Fibroblast of lung (primary cell): Measurements from ENCODE around the gene HPS5. TPM values are rescaled to one million over a fixed set of nuclear protein-coding genes. Genes with fewer than 3 reads are reported as not detected.
"Not testable (repeated sequence)": the region's sequence is repeated elsewhere in the genome, so short reads cannot be mapped to it uniquely, and the experiment has no call there.

Experiments
- DNase-seq, 2 donors: peaks; one replicate each; pipeline versions ENCODE4 v3.0.0 to v3.0.0-alpha.2; 2010; ENCODE audit warnings: low read depth in 2 of 2
- H2AFZ ChIP-seq: 2 replicates; pipeline ENCODE4 v1.5.1; 2012; ENCODE audit warnings: low read length, control low read depth, inconsistent platforms
- H3K27ac ChIP-seq: 2 replicates; pipeline ENCODE4 v1.5.1; 2011; ENCODE audit warnings: low read length, control low read depth; ENCODE audit not compliant: insufficient read depth
- H3K27me3 ChIP-seq: 2 replicates; pipeline ENCODE4 v1.5.1; 2011; ENCODE audit warnings: mild to moderate bottlenecking, low read length; ENCODE audit not compliant: control insufficient read depth, insufficient read depth
- H3K36me3 ChIP-seq: 2 replicates; pipeline ENCODE4 v1.5.1; 2011; ENCODE audit warnings: low read length; ENCODE audit not compliant: control insufficient read depth, insufficient read depth
- H3K4me1 ChIP-seq: 2 replicates; pipeline ENCODE4 v1.5.1; 2011; ENCODE audit warnings: low read length; ENCODE audit not compliant: control insufficient read depth, insufficient read depth; ENCODE audit errors: extremely low read depth
- H3K4me2 ChIP-seq: 2 replicates; pipeline ENCODE4 v1.5.1; 2011; ENCODE audit warnings: low read length, control low read depth; ENCODE audit not compliant: insufficient read depth; ENCODE audit errors: extremely low read depth
- H3K4me3 ChIP-seq, 4 experiments: fragments of 200-600 bp in 1 of 4; sonication (generic) in 1 of 4; replicated peaks in 1 of 4; 2 replicates each; pipeline ENCODE4 v1.5.1; 2011 to 2016; ENCODE audit warnings: low read length in 4 of 4, low read depth in 3 of 4, mild to moderate bottlenecking in 3 of 4, control low read depth in 2 of 4, inconsistent platforms in 1 of 4, mixed read lengths in 1 of 4; ENCODE audit not compliant: insufficient read depth in 1 of 4; ENCODE audit errors: control extremely low read depth in 1 of 4
- H3K79me2 ChIP-seq: 2 replicates; pipeline ENCODE4 v1.5.1; 2012; ENCODE audit warnings: mild to moderate bottlenecking, low read length, inconsistent platforms; ENCODE audit not compliant: control insufficient read depth, insufficient read depth
- H3K9ac ChIP-seq: 2 replicates; pipeline ENCODE4 v1.5.1; 2011; ENCODE audit warnings: mild to moderate bottlenecking, low read length, control low read depth; ENCODE audit not compliant: insufficient read depth
- H3K9me3 ChIP-seq: 2 replicates; pipeline ENCODE4 v1.5.1; 2012; ENCODE audit warnings: low read depth, low read length; ENCODE audit not compliant: control insufficient read depth, insufficient read depth
- H4K20me1 ChIP-seq: 2 replicates; pipeline ENCODE4 v1.5.1; 2011; ENCODE audit warnings: low read length; ENCODE audit not compliant: control insufficient read depth, insufficient read depth; ENCODE audit errors: extremely low read depth
- CTCF ChIP-seq, 2 donors: IDR thresholded peaks in 1 of 2; conservative IDR thresholded peaks in 1 of 2; 1 replicate in 1 of 2; 2 replicates in 1 of 2; pipeline ENCODE4 v1.5.1; 2011 to 2012; ENCODE audit warnings: low read length in 2 of 2, control low read depth in 1 of 2, inconsistent platforms in 1 of 2, low read depth in 1 of 2, mild to moderate bottlenecking in 1 of 2
- EZH2 ChIP-seq: IDR thresholded peaks from 2 replicates; pipeline ENCODE4 v1.5.1; 2012; ENCODE audit warnings: low read length, control low read depth, mild to moderate bottlenecking; ENCODE audit errors: missing control alignments
- polyA plus RNA-seq, 2 donors: library from polyadenylated mRNA; depleted of rRNA in 1 of 2; stranded (reverse) in 1 of 2; unstranded in 1 of 2; fragments of >200 nt; gene quantifications; 2 replicates each; pipeline ENCODE4 v1.2.1, GENCODE V29; 2011 to 2012; ENCODE audit warnings: missing spikeins in 1 of 2
- total RNA-seq: library from RNA; depleted of rRNA; stranded (reverse); fragments of >200 nt; gene quantifications from 2 replicates; pipeline ENCODE4 v1.2.1, GENCODE V29; 2014

The HPS5 gene
- total and polyA plus RNA-seq, 2 donors (not counting 1 experiment from before 2014, with no cell fraction given), result 15.6 to 44.1 TPM

- Histone ChIP-seq H3K9ac (no peak overlapping the region), H3K4me3 (no peak overlapping the region), H3K27ac (no peak overlapping the region), H3K4me2 (no peak overlapping the region), H4K20me1 (no peaks in the 10 kb centered on the region), H2AFZ (no peak overlapping the region), H3K36me3 (no peaks in the 10 kb centered on the region), H3K4me1 (no peaks in the 10 kb centered on the region), H3K79me2 (peaks cover 50% of the 10 kb centered on the region), H3K27me3 (no peaks in the 10 kb centered on the region), H3K9me3 (no peaks in the 10 kb centered on the region)
- TF ChIP-seq EZH2 (no peak), CTCF (conservative IDR thresholded peaks at IDR 0.05 in 1 of 2, IDR thresholded peaks at IDR 0.05 in 1 of 2; ENCODE audit: low read depth in 1 of 2, low read length in 2 of 2) (no peak)
- peak in 1 of 2 donors; percentile 48 for DNase-seq
Measured at GRCh38 chr11:18329196-18329870, 7.4 kb upstream of the HPS5 start.

GRCh38 chr11:18324381-18324780 is 2.4 kb upstream of the HPS5 start:
- no peaks in the 10 kb centered on the region for H4K20me1 ChIP-seq
- H3K9ac ChIP-seq, result no peak overlapping the region
- no peaks in the 10 kb centered on the region for H3K36me3 ChIP-seq
- no peak overlapping the region for H2AFZ ChIP-seq
- TF ChIP-seq CTCF (conservative IDR thresholded peaks at IDR 0.05 in 1 of 2, IDR thresholded peaks at IDR 0.05 in 1 of 2; ENCODE audit: low read depth in 1 of 2, low read length in 2 of 2), result no peak
- H3K4me3 ChIP-seq, result peak overlapping the region in 3 of 4 experiments; percentile 19 to 71 (median 46)
- H3K27me3 ChIP-seq, result no peaks in the 10 kb centered on the region
- H3K79me2 ChIP-seq, result peaks cover 68% of the 10 kb centered on the region
- H3K27ac ChIP-seq, result no peak overlapping the region
- H3K4me1 ChIP-seq, result peaks cover 7% of the 10 kb centered on the region
- peak overlapping the region; percentile 81 for H3K4me2 ChIP-seq
- DNase-seq, result no peak
- no peaks in the 10 kb centered on the region for H3K9me3 ChIP-seq

GRCh38 chr11:18323881-18324280 is 1.9 kb upstream of the HPS5 start:
- peak overlapping the region; percentile 19 to 100 (median 83) for H3K4me3 ChIP-seq
- H3K36me3 ChIP-seq, H3K9ac ChIP-seq, H3K27me3 ChIP-seq, H3K4me1 ChIP-seq, H4K20me1 ChIP-seq, DNase-seq, H2AFZ ChIP-seq, H3K9me3 ChIP-seq: not testable (repeated sequence)
- H3K27ac ChIP-seq, result peak overlapping the region; percentile 7
- H3K4me2 ChIP-seq, result peak overlapping the region; percentile 81
- H3K79me2 ChIP-seq, result peaks cover 66% of the 10 kb centered on the region
